ENCODE data around the gene INTS1.

GRCh38 chr7:1539882-1540775 is 35.9 kb upstream of the INTS1 start:
- no peak for TF ChIP-seq ZSCAN20 (CRISPR knock-in tag; IDR thresholded peaks at IDR 0.05)
- TF ChIP-seq FOSB (CRISPR knock-in tag; IDR thresholded peaks at IDR 0.05), result no peak
- TF ChIP-seq ESRRA (IDR thresholded peaks at IDR 0.05; ENCODE audit: borderline replicate concordance, low read length), result no peak

Data from A549 (cell line).